Measurements from ENCODE around the gene SLC4A9.
A peak's percentile ranks its signal among the peaks of the same experiment; 100 is the strongest.

- TF ChIP-seq REST (IDR thresholded peaks at IDR 0.05; ENCODE audit: insufficient read depth in 1 of 2, low read depth in 2 of 2, low read length in 2 of 2), result 0 out of 4 replicates have a peak, but pooled peaks of 1 of the 2 experiments have one; percentile 22
- TF ChIP-seq FOXP2 (optimal IDR thresholded peaks at IDR 0.05; ENCODE audit: borderline replicate concordance, extremely low read depth, extremely low read length, insufficient read depth), result no peak
These were observed 17.7 kb upstream of the SLC4A9 start for GRCh38 chr5:140342287-140342686.
